SH-SY5Y (cell line): ENCODE measurements around the gene KIAA1549.

Experiments
- GATA2 ChIP-seq: IDR thresholded peaks from 2 replicates; pipeline ENCODE4 v1.6.1; 2011; ENCODE audit warnings: mild to moderate bottlenecking, low read depth, low read length
- GATA3 ChIP-seq: IDR thresholded peaks from 2 replicates; pipeline ENCODE4 v1.6.1; 2011; ENCODE audit warnings: low read depth, mild to moderate bottlenecking, low read length, moderate library complexity

GRCh38 chr7:139018910-139019309 is 37.7 kb upstream of the KIAA1549 start:
- TF ChIP-seq GATA3 (no peak), GATA2 (no peak)
